Hepatocyte (in vitro differentiated cells): Measurements from ENCODE around the gene LANCL2.

ENCODE experiments used
- CTCF ChIP-seq: fragments of 200-600 bp; sonication (generic); IDR thresholded peaks from 2 replicates; pipeline ENCODE4 v1.5.1; 2016; ENCODE audit warnings: antibody characterized with exemption, mild to moderate bottlenecking; ENCODE audit not compliant: poor library complexity
- EZH2phosphoT487 ChIP-seq: fragments of 200-600 bp; sonication (generic); IDR thresholded peaks from one replicate; pipeline ENCODE4 v1.6.1; 2018; ENCODE audit warnings: antibody characterized with exemption, mild to moderate bottlenecking, low read depth, moderate library complexity; ENCODE audit not compliant: unreplicated experiment, severe bottlenecking

GRCh38 chr7:55476852-55477780 lies 112.0 kb downstream of the LANCL2 start:
- no peak for TF ChIP-seq CTCF
- TF ChIP-seq EZH2phosphoT487 = no peak
